OCI-LY7 (cell line): ENCODE results near the gene MYBPHL.

Experiments
- EZH2phosphoT487 ChIP-seq: fragments of 200-600 bp; sonication (generic); IDR thresholded peaks from 2 replicates; pipeline ENCODE4 v1.6.1; 2018; ENCODE audit warnings: low read depth, borderline replicate concordance, mild to moderate bottlenecking, mixed run types, antibody characterized with exemption, low read length, moderate library complexity, mixed read lengths
- TF ChIP-seq, protein P1 (sequence below): fragments of 200-600 bp; sonication (generic); conservative IDR thresholded peaks from 2 replicates; pipeline ENCODE4 v1.5.1; 2014; ENCODE audit warnings: mild to moderate bottlenecking, antibody characterized with exemption, low read length, moderate library complexity, mixed read lengths

DNA sequence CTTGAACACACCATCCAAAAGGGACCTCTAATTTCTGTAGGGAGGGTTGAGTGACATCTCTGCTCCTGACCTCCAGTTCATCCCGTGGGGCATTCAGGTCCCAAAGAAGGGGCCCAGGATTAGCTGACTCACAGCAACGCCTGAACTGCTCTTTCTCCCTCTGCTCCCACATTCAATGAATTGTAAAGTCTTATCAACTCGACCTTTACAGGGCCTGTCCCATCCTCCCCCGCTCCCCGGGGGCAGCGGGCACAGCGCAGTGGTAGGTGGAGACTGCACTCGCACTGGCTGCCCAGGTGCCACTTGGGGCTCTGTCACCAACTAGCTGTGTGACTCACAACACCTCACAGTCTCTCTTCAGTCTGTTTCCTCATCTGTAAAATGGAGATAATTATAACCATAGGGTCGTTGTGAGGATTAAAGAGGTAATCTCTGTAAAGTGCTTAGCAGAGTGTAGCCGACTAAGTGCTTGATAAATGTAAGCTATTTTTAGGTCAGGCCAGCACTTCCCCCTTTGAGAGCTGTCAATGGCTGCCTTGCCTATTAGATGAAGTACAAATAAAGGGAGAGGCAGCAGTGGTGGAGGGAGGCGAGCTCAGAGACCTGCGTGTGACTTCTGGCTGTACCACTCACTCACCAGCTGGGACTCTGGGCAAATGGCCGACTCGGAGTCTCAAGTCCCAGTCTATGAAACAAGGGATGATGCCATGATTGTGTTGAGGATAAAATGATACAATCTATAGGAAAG is 637 bp upstream of the MYBPHL start:
- TF ChIP-seq, protein P1, sequence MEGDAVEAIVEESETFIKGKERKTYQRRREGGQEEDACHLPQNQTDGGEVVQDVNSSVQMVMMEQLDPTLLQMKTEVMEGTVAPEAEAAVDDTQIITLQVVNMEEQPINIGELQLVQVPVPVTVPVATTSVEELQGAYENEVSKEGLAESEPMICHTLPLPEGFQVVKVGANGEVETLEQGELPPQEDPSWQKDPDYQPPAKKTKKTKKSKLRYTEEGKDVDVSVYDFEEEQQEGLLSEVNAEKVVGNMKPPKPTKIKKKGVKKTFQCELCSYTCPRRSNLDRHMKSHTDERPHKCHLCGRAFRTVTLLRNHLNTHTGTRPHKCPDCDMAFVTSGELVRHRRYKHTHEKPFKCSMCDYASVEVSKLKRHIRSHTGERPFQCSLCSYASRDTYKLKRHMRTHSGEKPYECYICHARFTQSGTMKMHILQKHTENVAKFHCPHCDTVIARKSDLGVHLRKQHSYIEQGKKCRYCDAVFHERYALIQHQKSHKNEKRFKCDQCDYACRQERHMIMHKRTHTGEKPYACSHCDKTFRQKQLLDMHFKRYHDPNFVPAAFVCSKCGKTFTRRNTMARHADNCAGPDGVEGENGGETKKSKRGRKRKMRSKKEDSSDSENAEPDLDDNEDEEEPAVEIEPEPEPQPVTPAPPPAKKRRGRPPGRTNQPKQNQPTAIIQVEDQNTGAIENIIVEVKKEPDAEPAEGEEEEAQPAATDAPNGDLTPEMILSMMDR = peak; percentile 50; the same call in 1 of the 2 replicates
- TF ChIP-seq EZH2phosphoT487 = no peak
